ENCODE data around the gene AKR1A1. TPM values are rescaled to one million over a fixed set of nuclear protein-coding genes. Genes with fewer than 3 reads are reported as not detected.
"Not testable (repeated sequence)": the region's sequence is repeated elsewhere in the genome, so short reads cannot be mapped to it uniquely, and the experiment has no call there.

The AKR1A1 gene
- total RNA-seq, 1 donor from 2014 or later = 179 TPM

DNA sequence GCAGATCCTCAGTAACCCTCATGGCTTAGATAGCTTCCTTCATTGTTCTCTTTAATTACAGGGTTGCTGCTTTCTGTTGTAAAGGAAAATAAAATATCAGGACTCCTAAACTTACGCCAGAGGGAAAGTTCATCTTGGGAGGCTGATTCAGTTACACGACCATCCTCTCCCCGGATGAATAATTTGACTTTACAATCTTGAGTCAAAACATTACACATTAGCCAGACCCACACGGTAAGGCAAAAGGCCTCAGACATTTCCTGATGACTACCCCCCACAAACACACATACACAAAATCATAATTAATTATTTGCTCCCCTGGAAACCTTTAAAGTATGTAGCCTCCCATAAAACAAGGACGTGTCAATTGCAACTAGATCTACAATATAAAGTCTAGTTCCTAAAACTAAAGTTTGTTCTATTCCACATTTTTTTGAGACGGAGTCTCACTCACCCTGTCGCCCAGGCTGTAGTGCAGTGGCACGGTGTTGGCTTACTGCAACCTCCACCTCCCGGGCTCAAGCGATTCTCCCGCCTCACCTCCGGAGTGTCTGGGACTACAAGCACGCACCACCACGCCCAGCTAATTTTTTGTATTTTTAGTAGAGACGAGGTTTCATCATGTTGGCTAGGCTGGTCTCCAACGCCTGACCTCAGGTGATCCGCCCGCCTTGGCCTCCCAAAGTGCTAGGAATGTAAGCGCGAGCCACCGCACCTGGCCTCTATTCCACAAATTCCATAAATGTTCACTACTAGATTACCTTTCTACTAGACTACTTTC is 28.1 kb upstream of the AKR1A1 start:
- H3K36me3 Mint-ChIP-seq = peaks cover 7% of the 10 kb centered on the region
- peaks cover 27% of the 10 kb centered on the region for H3K27me3 Mint-ChIP-seq
- peaks cover 31% of the 10 kb centered on the region for H3K4me1 Mint-ChIP-seq (ENCODE audit: unreplicated experiment)
- H3K27ac Mint-ChIP-seq = peak overlapping the region; percentile 94
- no peaks in the 10 kb centered on the region for H3K9me3 Mint-ChIP-seq
- no peak for DNase-seq (ENCODE audit: extremely low spot score, unreplicated experiment)
- H3K4me3 Mint-ChIP-seq = peak overlapping the region; percentile 91
- TF ChIP-seq, protein P1, sequence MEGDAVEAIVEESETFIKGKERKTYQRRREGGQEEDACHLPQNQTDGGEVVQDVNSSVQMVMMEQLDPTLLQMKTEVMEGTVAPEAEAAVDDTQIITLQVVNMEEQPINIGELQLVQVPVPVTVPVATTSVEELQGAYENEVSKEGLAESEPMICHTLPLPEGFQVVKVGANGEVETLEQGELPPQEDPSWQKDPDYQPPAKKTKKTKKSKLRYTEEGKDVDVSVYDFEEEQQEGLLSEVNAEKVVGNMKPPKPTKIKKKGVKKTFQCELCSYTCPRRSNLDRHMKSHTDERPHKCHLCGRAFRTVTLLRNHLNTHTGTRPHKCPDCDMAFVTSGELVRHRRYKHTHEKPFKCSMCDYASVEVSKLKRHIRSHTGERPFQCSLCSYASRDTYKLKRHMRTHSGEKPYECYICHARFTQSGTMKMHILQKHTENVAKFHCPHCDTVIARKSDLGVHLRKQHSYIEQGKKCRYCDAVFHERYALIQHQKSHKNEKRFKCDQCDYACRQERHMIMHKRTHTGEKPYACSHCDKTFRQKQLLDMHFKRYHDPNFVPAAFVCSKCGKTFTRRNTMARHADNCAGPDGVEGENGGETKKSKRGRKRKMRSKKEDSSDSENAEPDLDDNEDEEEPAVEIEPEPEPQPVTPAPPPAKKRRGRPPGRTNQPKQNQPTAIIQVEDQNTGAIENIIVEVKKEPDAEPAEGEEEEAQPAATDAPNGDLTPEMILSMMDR (conservative IDR thresholded peaks at IDR 0.05) = no peak

DNA sequence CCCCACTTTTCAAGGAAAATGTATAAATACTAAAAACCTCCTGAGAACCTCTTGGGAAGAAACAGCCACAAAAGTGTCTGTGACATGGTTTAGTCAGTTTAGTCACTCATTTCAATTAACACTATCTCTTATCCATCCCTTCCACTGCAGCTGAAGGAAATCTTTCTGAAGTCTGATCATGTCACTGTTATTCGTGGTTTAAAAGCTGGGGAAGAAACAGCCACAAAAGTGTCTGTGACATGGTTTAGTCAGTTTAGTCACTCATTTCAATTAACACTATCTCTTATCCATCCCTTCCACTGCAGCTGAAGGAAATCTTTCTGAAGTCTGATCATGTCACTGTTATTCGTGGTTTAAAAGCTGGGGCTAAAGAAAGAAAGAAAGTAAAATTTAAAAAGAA is 27.1 kb upstream of the AKR1A1 start:
- not testable (repeated sequence) for H3K36me3 Mint-ChIP-seq; DNase-seq (ENCODE audit: extremely low spot score, unreplicated experiment); H3K9me3 Mint-ChIP-seq; H3K27ac Mint-ChIP-seq
- peaks cover 31% of the 10 kb centered on the region for H3K4me1 Mint-ChIP-seq (ENCODE audit: unreplicated experiment)
- H3K4me3 Mint-ChIP-seq = peak overlapping the region; percentile 41
- peaks cover 32% of the 10 kb centered on the region for H3K27me3 Mint-ChIP-seq

DNA sequence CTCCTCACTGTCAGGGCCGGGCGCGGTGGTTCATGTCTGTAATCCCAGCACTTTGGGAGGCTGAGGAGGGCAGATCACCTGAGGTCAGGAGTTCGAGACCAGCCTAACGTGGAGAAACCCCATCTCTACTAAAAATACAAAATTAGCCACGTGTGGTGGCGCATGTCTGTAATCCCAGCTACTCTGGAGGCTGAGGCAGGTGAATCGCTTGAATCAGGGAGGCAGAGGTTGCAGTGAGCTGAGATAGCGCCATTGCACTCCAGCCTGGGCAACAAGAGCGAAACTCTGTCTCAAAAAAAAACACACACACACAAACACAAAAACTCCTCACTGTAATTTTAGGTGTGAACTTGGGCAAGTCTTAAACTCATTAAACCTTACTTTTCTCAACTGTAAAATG is 26.7 kb upstream of the AKR1A1 start:
- not testable (repeated sequence) for H3K27ac Mint-ChIP-seq; H3K9me3 Mint-ChIP-seq; H3K36me3 Mint-ChIP-seq; H3K4me3 Mint-ChIP-seq; DNase-seq (ENCODE audit: extremely low spot score, unreplicated experiment)
- Mint-ChIP-seq H3K4me1 (ENCODE audit: unreplicated experiment) (peaks cover 27% of the 10 kb centered on the region), H3K27me3 (peaks cover 36% of the 10 kb centered on the region)

DNA sequence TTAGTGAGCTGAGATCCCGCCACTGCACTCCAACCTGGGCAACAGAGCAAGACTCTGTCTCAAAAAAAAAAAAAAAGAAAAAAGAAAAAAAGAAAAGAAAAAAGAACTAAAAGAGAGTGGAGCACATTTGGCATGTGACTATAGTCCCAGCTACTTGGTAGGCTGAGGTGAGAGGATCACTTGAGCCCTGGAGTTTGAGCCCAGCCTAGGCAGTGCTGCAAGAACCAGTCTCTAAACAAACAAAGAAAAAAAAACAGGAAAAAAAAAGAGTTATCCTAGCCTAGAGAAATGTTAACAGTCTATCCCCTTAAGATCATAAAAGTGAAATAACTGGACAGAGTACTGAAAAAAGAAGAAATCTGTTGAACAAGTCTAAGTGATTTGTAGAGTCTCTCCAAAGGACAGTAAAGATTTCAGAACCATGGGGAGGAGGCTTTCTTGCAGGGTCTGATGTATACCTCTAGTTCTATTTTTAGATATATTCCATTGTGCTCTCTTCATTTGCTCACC is 24.4 kb upstream of the AKR1A1 start:
- Mint-ChIP-seq H3K27me3 (peaks cover 39% of the 10 kb centered on the region), H3K4me1 (ENCODE audit: unreplicated experiment) (peaks cover 21% of the 10 kb centered on the region), H3K36me3 (no peaks in the 10 kb centered on the region), H3K4me3 (no peak overlapping the region), H3K9me3 (no peaks in the 10 kb centered on the region), H3K27ac (peak overlapping the region; percentile 11)
- TF ChIP-seq, protein P1 (conservative IDR thresholded peaks at IDR 0.05) = no peak
- no peak for DNase-seq (ENCODE audit: extremely low spot score, unreplicated experiment)

DNA sequence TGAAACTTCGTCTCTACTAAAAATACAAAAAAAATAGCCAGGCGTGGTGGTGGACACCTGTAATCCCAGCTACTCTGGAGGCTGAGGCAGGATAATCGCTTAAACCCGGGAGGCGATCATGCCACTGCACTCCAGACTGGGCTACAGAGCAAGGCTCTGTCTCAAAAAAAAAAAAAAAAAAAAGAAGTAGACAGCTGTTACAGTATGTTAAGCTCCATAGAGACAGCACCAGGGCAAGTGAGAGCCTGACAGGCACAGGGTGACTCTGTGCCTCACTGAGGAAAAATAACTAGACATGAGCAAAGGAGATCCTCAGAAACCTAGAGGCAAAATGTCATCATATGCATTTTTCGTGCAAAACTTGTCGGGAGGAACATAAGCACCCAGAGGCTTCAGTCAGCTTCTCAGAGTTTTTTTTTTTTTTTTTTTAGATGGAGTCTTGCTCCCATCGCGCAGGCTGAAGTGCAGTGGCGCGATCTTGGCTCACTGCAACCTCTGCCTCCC is 19.9 kb upstream of the AKR1A1 start:
- no peak overlapping the region for H3K27ac Mint-ChIP-seq
- no peaks in the 10 kb centered on the region for H3K36me3 Mint-ChIP-seq
- H3K4me1 Mint-ChIP-seq (ENCODE audit: unreplicated experiment) = peaks cover 8% of the 10 kb centered on the region
- TF ChIP-seq, protein P1 (conservative IDR thresholded peaks at IDR 0.05) = no peak
- H3K4me3 Mint-ChIP-seq = no peak overlapping the region
- H3K27me3 Mint-ChIP-seq = peaks cover 34% of the 10 kb centered on the region
- DNase-seq (ENCODE audit: extremely low spot score, unreplicated experiment) = no peak
- H3K9me3 Mint-ChIP-seq = no peaks in the 10 kb centered on the region

DNA sequence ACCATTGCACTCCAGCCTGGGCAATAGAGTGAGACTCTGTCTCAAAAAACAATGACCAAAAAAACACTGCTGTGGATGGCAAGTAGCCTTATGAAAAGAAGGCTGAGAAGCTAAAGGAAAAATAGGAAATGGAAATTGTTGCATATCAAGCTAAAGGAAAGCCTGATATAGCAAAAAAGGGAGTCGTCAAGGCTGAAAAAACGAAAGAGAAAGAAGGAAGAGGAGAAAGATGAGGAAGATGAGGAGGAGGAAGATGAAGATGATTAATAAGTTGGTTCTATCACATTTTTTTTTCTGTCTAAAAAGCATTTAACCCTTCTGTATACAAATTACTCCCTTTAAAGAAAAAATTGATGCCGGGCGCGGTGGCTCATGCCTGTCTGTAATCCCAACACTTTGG is 18.8 kb upstream of the AKR1A1 start:
- TF ChIP-seq, protein P1 (conservative IDR thresholded peaks at IDR 0.05) = no peak
- H3K4me1 Mint-ChIP-seq (ENCODE audit: unreplicated experiment) = peaks cover 8% of the 10 kb centered on the region
- H3K4me3 Mint-ChIP-seq = no peak overlapping the region
- no peak overlapping the region for H3K27ac Mint-ChIP-seq
- DNase-seq (ENCODE audit: extremely low spot score, unreplicated experiment) = no peak
- H3K9me3 Mint-ChIP-seq = no peaks in the 10 kb centered on the region
- no peaks in the 10 kb centered on the region for H3K36me3 Mint-ChIP-seq
- peaks cover 33% of the 10 kb centered on the region for H3K27me3 Mint-ChIP-seq
